ENCODE results near the gene FASTKD2. TPM values are rescaled to one million over a fixed set of nuclear protein-coding genes. Genes with fewer than 3 reads are reported as not detected.

The FASTKD2 gene
- total and polyA plus RNA-seq, 12 donors = 8.4 to 63.8 (median 27.8) TPM

- Histone ChIP-seq H3K4me1 (replicated peaks in 1 of 2) (peaks cover 0 to 19% of the 10 kb centered on the region in 2 donors), H3K27me3 (no peaks in the 10 kb centered on the region), H3K4me3 (peak overlapping the region; percentile 6 to 92 (median 50)), H3K27ac (peak overlapping the region; percentile 59 to 96 (median 89)), H3K36me3 (replicated peaks in 1 of 2) (peaks cover 0 to 4% of the 10 kb centered on the region in 2 donors), H3K9me3 (replicated peaks in 1 of 3) (no peaks in the 10 kb centered on the region)
- no peak for DNase-seq
- 6 to 9% (median 7%) methylated on average over 14 to 18 of the region's 18 CpGs for WGBS, 4 donors
- intact Hi-C loops (cut with DNase I) = no loop called here
- TF ChIP-seq POLR2A (IDR thresholded peaks at IDR 0.05) (no peak), CTCF (IDR thresholded peaks at IDR 0.05) (no peak)
Observed at GRCh38 chr2:206764673-206765241, 649 bp upstream of the FASTKD2 start.

- Histone ChIP-seq H3K27ac (peak overlapping the region; percentile 59 to 96 (median 89)), H3K9me3 (replicated peaks in 1 of 3) (no peaks in the 10 kb centered on the region), H3K36me3 (replicated peaks in 1 of 2) (peaks cover 0 to 13% of the 10 kb centered on the region in 2 donors), H3K27me3 (no peaks in the 10 kb centered on the region), H3K4me3 (peak overlapping the region; percentile 6 to 92 (median 58)), H3K4me1 (replicated peaks in 1 of 2) (peaks cover 0 to 19% of the 10 kb centered on the region in 2 donors)
- TF ChIP-seq POLR2A (IDR thresholded peaks at IDR 0.05) = no peak
- TF ChIP-seq CTCF (IDR thresholded peaks at IDR 0.05) = no peak
- intact Hi-C loops (cut with DNase I) = no loop called here
- no peak for DNase-seq
- WGBS, 4 donors = 40 to 44% (median 42%) methylated on average over 12 of the region's 12 CpGs
Observed at GRCh38 chr2:206766057-206766930, 888 bp downstream of the FASTKD2 start.

- no peak for DNase-seq
- intact Hi-C loops (cut with DNase I) = no loop called here
- 94 to 100% (median 100%) methylated on average over 1 of the region's 1 CpG for WGBS, 4 donors
- H3K4me3 ChIP-seq = no peak overlapping the region
- H3K27me3 ChIP-seq = no peaks in the 10 kb centered on the region
- no peak for TF ChIP-seq POLR2A (IDR thresholded peaks at IDR 0.05)
- no peak for TF ChIP-seq CTCF (IDR thresholded peaks at IDR 0.05)
- no peak overlapping the region for H3K27ac ChIP-seq
- peaks cover 0 to 26% of the 10 kb centered on the region in 2 donors for H3K36me3 ChIP-seq (replicated peaks in 1 of 2)
- H3K4me1 ChIP-seq (replicated peaks in 1 of 2) = no peaks in the 10 kb centered on the region
- peaks cover 0 to 3% (median 0%) of the 10 kb centered on the region in 3 donors for H3K9me3 ChIP-seq (replicated peaks in 1 of 3)
Observed at GRCh38 chr2:206774871-206775270, 9.5 kb downstream of the FASTKD2 start.

- TF ChIP-seq CTCF (IDR thresholded peaks at IDR 0.05) (no peak), POLR2A (IDR thresholded peaks at IDR 0.05) (no peak)
- Histone ChIP-seq H3K9me3 (replicated peaks in 1 of 3) (peaks cover 0 to 6% (median 0%) of the 10 kb centered on the region in 3 donors), H3K36me3 (replicated peaks in 1 of 2) (peaks cover 0 to 17% of the 10 kb centered on the region in 2 donors), H3K4me3 (no peak overlapping the region), H3K27ac (no peak overlapping the region), H3K27me3 (no peaks in the 10 kb centered on the region), H3K4me1 (replicated peaks in 1 of 2) (no peaks in the 10 kb centered on the region)
- no peak for DNase-seq
- intact Hi-C loops (cut with DNase I) = no loop called here
Observed at GRCh38 chr2:206776432-206776831, 11.0 kb downstream of the FASTKD2 start.
